ENCODE results near the gene IRF2BPL.

DNA sequence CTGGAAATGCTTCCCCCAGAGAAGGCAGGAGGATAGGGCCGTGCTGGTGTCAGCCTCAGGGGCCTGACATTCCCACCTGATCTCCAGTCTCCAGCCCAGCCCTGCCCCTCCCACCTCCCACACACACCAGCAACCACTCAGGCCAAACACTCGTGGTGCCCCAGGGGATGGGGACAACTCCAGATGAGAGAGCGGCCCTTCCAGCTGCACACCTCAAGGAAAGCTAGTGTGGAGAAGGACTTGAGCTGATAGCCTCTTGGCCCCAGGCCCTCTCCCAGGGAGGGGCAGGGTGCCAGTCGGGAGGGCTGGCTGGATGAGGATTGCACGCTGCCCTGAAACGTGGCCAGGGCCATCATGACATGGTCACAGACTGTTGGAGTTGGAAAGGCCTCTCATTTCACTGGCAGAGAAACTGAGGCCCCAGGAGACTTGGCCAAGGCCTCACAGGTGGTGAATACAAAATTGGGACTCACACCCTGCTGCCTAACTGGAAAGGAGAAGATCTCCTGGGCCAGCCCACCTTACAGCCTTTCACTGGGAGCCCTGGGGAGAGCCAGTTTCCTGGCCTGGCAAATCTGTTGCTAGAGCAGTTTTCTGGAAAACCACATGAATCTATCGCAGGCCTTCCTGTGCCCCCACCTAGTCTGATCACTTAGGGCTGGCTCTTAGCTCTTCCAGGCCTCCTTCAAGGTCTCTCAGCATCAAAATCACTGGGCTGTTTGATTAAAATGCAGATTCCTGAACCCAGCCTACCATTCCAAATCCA lies 52.1 kb downstream of the IRF2BPL start:
- TF ChIP-seq CTCF (optimal IDR thresholded peaks at IDR 0.05 in 1 of 3, IDR thresholded peaks at IDR 0.05 in 1 of 3, conservative IDR thresholded peaks at IDR 0.05 in 1 of 3; ENCODE audit: extremely low read depth in 1 of 3, insufficient read depth in 2 of 3, low read length in 3 of 3), result no peak
- TF ChIP-seq EZH2 (IDR thresholded peaks at IDR 0.05; ENCODE audit: low read length), result no peak
